Lower leg skin (tissue), 4 donors: Measurements from ENCODE around the gene CLEC16A. TPM values are rescaled to one million over a fixed set of nuclear protein-coding genes. Genes with fewer than 3 reads are reported as not detected.

Experiments used
- DNase-seq, 2 donors: peaks; one replicate each; pipeline ENCODE4 v3.0.0-alpha.2; 2019; ENCODE audit warnings: low spot score in 2 of 2
- H3K4me3 ChIP-seq: fragments of 200-600 bp; sonication (generic); 2 replicates; pipeline ENCODE4 v1.5.1; 2017; ENCODE audit warnings: mild to moderate bottlenecking, low read depth; ENCODE audit not compliant: poor library complexity, severe bottlenecking
- CTCF ChIP-seq, 3 donors: fragments of 450-650 bp; IDR thresholded peaks; one replicate each; pipeline ENCODE4 v1.5.1; 2016; ENCODE audit warnings: antibody characterized with exemption in 3 of 3, mild to moderate bottlenecking in 3 of 3, moderate library complexity in 2 of 3
- POLR2A ChIP-seq, 2 donors: fragments of 450-650 bp; IDR thresholded peaks; one replicate each; pipeline ENCODE4 v1.6.1; 2016 to 2017; ENCODE audit warnings: antibody characterized with exemption in 2 of 2, mild to moderate bottlenecking in 1 of 2, moderate library complexity in 1 of 2
- WGBS, 2 donors: methylation state at CpG; one replicate each; pipeline ENCODE4 v1.1.5; 2018; 5-methylcytosine and 5-hydroxymethylcytosine counted together
- intact Hi-C: fragments of 100-400 bp; cut with DNase I; formaldehyde crosslinking; loops from one replicate; pipeline ENCODE4 v1.15.0; 2023; ENCODE audit warnings: low total_unique reads
- total RNA-seq, 4 donors: library from RNA; depleted of rRNA; stranded (reverse); fragments of >200 nt; gene quantifications; one replicate each; pipeline ENCODE4 v1.1.0, GENCODE V29; 2016

The CLEC16A gene
- total RNA-seq, 4 donors from 2014 or later, result 26.8 to 30.0 (median 29.5) TPM

DNA sequence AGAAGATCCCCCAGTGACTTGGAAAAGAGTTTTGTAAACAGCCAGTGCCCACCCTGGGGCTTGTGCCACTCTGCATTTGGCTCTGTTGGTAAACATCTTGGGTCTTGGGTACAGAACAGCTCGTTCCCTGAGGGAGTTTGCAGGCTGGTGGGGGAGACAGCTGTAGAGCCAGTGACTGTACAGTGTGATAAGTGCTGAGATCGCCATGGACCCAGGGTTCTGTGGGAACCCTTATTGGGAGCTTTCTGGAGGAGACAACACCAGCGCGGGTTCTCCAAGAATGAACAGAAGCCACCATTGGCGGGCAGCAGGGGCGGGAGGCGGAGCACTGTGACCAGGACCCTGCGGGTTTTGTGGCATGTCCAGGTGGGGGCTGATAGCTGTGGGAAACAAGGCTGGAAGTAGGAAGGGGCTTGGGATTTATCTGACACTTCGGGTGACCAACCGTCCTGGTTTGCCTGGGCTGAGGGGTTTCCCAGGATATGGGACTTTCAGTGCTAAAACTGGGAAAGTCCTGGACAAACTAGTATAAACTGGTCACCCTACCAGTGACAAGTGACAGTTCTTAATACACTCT, 2.9 kb downstream of the CLEC16A start:
- no peak for DNase-seq
- 87 to 88% methylated on average over 9 of the region's 10 CpGs for WGBS, 2 donors
- intact Hi-C loops, result no loop called here
- no peak overlapping the region for H3K4me3 ChIP-seq
- TF ChIP-seq CTCF (IDR thresholded peaks at IDR 0.05), result no peak
- no peak for TF ChIP-seq POLR2A (IDR thresholded peaks at IDR 0.05)

DNA sequence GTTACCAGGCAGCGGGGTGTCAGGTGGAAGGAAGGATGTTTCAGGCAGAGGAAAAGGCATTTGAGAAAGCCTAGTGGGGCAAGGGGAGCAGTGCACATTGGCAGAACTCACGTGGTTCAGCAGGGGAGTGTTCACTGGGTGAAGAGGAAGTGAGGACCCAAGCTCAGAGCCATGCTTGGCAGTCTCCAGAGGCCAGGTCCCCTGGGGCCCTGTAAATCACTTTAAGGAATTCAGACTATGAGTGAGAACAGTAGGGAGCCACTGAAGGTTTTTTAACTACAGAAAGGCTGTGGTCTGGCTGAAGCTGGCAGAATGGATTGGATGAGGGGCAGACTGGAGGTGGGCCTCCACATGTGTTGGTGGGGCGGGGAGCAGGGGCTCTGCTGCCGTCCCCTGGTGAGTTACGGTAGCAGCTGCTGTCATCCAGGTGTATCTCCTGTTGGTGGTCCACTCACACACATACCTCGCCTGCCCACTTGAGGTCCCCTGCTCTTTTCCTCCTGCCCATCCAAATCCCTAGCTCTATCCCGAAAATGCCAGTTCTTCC, 5.1 kb downstream of the CLEC16A start:
- intact Hi-C loops, result no loop called here
- no peak for TF ChIP-seq POLR2A (IDR thresholded peaks at IDR 0.05)
- TF ChIP-seq CTCF (IDR thresholded peaks at IDR 0.05), result no peak
- no peak for DNase-seq
- no peak overlapping the region for H3K4me3 ChIP-seq
- 76 to 77% methylated on average over 7 of the region's 7 CpGs for WGBS, 2 donors

- intact Hi-C loops, result no loop called here
- WGBS, 2 donors, result 60 to 71% methylated on average over 5 of the region's 5 CpGs
- no peak overlapping the region for H3K4me3 ChIP-seq
- DNase-seq, result no peak
- TF ChIP-seq CTCF (IDR thresholded peaks at IDR 0.05) (no peak), POLR2A (IDR thresholded peaks at IDR 0.05) (no peak)
Observed at GRCh38 chr16:10950393-10950792, 6.0 kb downstream of the CLEC16A start.

DNA sequence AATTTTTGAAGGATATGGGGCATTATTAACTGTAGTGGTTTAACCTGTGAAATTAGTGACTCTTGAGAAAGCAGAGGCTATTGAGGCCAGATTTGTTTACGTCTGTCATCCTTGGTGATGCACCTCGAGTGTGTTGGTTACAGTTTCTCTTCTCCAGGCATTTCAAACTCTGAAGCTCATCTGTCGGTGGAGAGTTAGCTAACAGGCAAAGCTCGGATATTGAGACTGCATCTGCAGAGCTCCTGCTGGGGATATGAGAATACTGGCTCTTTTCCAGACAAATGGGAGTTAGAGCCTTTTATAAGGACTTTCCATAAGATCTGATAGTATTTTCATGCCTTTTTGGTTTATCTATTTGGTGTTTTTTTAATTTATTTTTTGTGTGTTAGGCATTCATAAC, 6.7 kb downstream of the CLEC16A start:
- DNase-seq, result no peak
- WGBS, 2 donors, result 64 to 77% methylated on average over 4 of the region's 4 CpGs
- TF ChIP-seq POLR2A (IDR thresholded peaks at IDR 0.05), result no peak
- TF ChIP-seq CTCF (IDR thresholded peaks at IDR 0.05), result no peak
- no peak overlapping the region for H3K4me3 ChIP-seq
- intact Hi-C loops, result no loop called here

DNA sequence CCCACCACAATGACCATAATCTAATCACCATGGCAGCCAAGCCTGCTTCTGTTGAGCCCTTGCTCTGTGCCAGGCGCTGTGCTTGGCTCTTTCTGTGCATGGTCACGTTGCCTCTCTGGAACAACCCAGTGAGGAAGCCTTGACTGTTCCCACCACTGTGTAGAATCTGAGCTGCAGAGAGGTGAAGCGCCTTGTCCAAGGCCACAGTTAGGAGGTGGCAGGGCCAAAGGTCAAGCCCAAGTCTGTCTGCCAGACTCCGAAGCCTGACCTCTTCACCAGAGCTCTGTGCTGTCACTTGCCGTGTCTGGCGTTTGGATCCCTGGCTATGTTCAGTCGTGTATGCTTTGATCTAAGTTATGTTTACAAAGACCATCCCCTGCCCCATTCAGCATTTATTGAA, 10.5 kb downstream of the CLEC16A start:
- WGBS, 2 donors, result 84 to 89% methylated on average over 7 of the region's 7 CpGs
- TF ChIP-seq CTCF (IDR thresholded peaks at IDR 0.05) (no peak), POLR2A (IDR thresholded peaks at IDR 0.05) (no peak)
- DNase-seq, result no peak
- H3K4me3 ChIP-seq, result no peak overlapping the region
- intact Hi-C loops, result no loop called here
